GM13976 (cell line): Measurements from ENCODE around the gene CERK.

ENCODE experiments used
- DNase-seq: peaks from one replicate; pipeline ENCODE4 v3.0.0; 2012; ENCODE audit warnings: low spot score
- CTCF ChIP-seq: IDR thresholded peaks from 2 replicates; pipeline ENCODE4 v1.5.1; 2012; ENCODE audit warnings: borderline replicate concordance, mild to moderate bottlenecking; ENCODE audit not compliant: insufficient read depth; ENCODE audit errors: extremely low read depth, missing control alignments, control extremely low read depth
- in situ Hi-C: fragments of 300-500 bp; cut with MboI; formaldehyde crosslinking; loops from one replicate; pipeline ENCODE4 v1.12.0; 2022; ENCODE audit warnings: low sequenced_read_pairs, mixed read lengths, inconsistent platforms; ENCODE audit not compliant: unreplicated experiment

The CERK gene

DNA sequence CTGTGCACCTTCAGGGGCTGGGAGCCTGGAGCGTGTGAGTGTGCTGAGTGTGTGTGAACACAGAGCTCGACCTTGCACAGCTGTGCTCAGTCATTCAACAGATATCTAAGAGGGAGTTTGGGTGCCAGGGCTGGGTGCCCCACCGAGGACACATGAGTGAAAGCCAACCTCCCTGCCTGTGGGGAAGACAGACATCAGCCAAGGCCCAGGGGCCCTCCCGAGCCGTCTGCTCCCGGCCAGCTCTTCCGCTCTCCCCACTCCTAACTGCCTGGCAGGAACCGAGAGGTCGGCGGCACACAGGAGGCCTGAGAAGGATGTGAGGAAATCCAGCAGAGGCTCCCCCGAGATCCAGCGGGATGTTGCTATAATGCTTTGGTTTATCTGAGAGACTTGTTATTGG lies 32.0 kb downstream of the CERK start:
- no peak for TF ChIP-seq CTCF
- in situ Hi-C loops = no loop called here
- DNase-seq = no peak

DNA sequence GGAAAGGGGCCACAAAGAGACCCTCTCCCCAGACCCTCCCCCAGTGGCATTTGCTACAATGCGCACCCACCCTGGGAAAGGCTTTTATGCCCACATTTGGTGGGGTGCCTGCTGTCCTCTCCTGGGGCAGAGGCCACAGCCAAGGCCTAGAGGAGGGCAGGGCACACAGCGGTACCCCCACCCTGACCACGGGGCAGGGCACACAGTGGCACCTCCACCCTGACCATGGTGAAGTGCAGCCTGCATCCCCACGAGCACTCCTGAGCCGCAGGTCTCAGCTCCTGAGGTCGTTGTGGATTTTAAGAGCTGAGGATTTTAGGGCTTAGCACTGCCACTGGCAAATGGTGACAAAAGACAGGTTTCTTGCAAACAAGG lies 34.1 kb downstream of the CERK start:
- no peak for DNase-seq
- in situ Hi-C loops = no loop called here
- no peak for TF ChIP-seq CTCF

GRCh38 chr22:46703171-46703995 lies 34.7 kb downstream of the CERK start:
- no peak for DNase-seq
- in situ Hi-C loops = no loop called here

GRCh38 chr22:46701262-46701661 lies 36.8 kb downstream of the CERK start:
- no peak for TF ChIP-seq CTCF
- no peak for DNase-seq
- in situ Hi-C loops = no loop called here

More at GRCh38 chr22:46703171-46703995, 34.7 kb downstream of the CERK start:
- no peak for TF ChIP-seq CTCF

- TF ChIP-seq CTCF = no peak
- no peak for DNase-seq
- in situ Hi-C loops = no loop called here
Measured at GRCh38 chr22:46699091-46699490, 39.0 kb downstream of the CERK start.

- in situ Hi-C loops = no loop called here
- TF ChIP-seq CTCF = no peak
- DNase-seq = no peak
Measured at GRCh38 chr22:46697811-46698515, 40.1 kb downstream of the CERK start.
